Jurkat, Clone E6-1 (cell line): ENCODE results near the gene RSPO4.
"Not testable (repeated sequence)": the region's sequence is repeated elsewhere in the genome, so short reads cannot be mapped to it uniquely, and the experiment has no call there.

ENCODE experiments used
- DNase-seq: peaks from one replicate; pipeline ENCODE4 v3.0.0-alpha.2; 2011; ENCODE audit warnings: low read depth, low spot score
- H3K4me3 ChIP-seq: 2 replicates; pipeline ENCODE4 v1.5.1; 2011; ENCODE audit warnings: mild to moderate bottlenecking, low read length, control low read depth, moderate library complexity

RSPO4 gene

GRCh38 chr20:1010659-1011058 lies 8.5 kb upstream of the RSPO4 start:
- DNase-seq = no peak
- H3K4me3 ChIP-seq = no peak overlapping the region

GRCh38 chr20:1005452-1006027 lies 3.4 kb upstream of the RSPO4 start:
- DNase-seq = peak; percentile 52
- H3K4me3 ChIP-seq = peak overlapping the region; percentile 18; the same call in 1 of the 2 replicates

GRCh38 chr20:1003920-1004697 lies 2.0 kb upstream of the RSPO4 start:
- no peak for DNase-seq
- no peak overlapping the region for H3K4me3 ChIP-seq

GRCh38 chr20:1002682-1003561 lies 811 bp upstream of the RSPO4 start:
- DNase-seq = no peak
- no peak overlapping the region for H3K4me3 ChIP-seq

GRCh38 chr20:1001116-1001515 lies 995 bp downstream of the RSPO4 start:
- no peak overlapping the region for H3K4me3 ChIP-seq
- no peak for DNase-seq

GRCh38 chr20:998231-998830 lies 3.8 kb downstream of the RSPO4 start:
- DNase-seq = no peak

GRCh38 chr20:997486-997885 lies 4.6 kb downstream of the RSPO4 start:
- no peak overlapping the region for H3K4me3 ChIP-seq
- DNase-seq = no peak

More at GRCh38 chr20:998231-998830, 3.8 kb downstream of the RSPO4 start:
- H3K4me3 ChIP-seq = no peak overlapping the region

GRCh38 chr20:997016-997415 lies 5.1 kb downstream of the RSPO4 start:
- no peak for DNase-seq
- H3K4me3 ChIP-seq = no peak overlapping the region

GRCh38 chr20:995170-995569 lies 6.9 kb downstream of the RSPO4 start:
- DNase-seq = no peak
- no peak overlapping the region for H3K4me3 ChIP-seq

GRCh38 chr20:992801-993535 lies 9.1 kb downstream of the RSPO4 start:
- no peak for DNase-seq
- no peak overlapping the region for H3K4me3 ChIP-seq

- peak; percentile 20 for DNase-seq
- no peak overlapping the region for H3K4me3 ChIP-seq
These were observed 10.3 kb downstream of the RSPO4 start for GRCh38 chr20:991850-992249.

GRCh38 chr20:990293-990959 lies 11.7 kb downstream of the RSPO4 start:
- no peak overlapping the region for H3K4me3 ChIP-seq
- no peak for DNase-seq

GRCh38 chr20:988272-988671 lies 13.8 kb downstream of the RSPO4 start:
- no peak for DNase-seq
- H3K4me3 ChIP-seq = no peak overlapping the region

GRCh38 chr20:987677-988076 lies 14.4 kb downstream of the RSPO4 start:
- no peak overlapping the region for H3K4me3 ChIP-seq
- DNase-seq = no peak

- no peak for DNase-seq
- no peak overlapping the region for H3K4me3 ChIP-seq
These were observed 15.3 kb downstream of the RSPO4 start for GRCh38 chr20:986733-987355.

GRCh38 chr20:984994-985393 lies 17.1 kb downstream of the RSPO4 start:
- H3K4me3 ChIP-seq, DNase-seq: not testable (repeated sequence)

GRCh38 chr20:982754-983153 lies 19.4 kb downstream of the RSPO4 start:
- H3K4me3 ChIP-seq = no peak overlapping the region
- DNase-seq = no peak

GRCh38 chr20:977021-977420 lies 25.1 kb downstream of the RSPO4 start:
- no peak for DNase-seq
- no peak overlapping the region for H3K4me3 ChIP-seq
